ELR (cell line): ENCODE measurements around the gene MUC5B.

Experiments used
- DNase-seq: peaks from one replicate; pipeline ENCODE4 v3.0.0-alpha.2; 2015; ENCODE audit warnings: low read depth

Gene MUC5B

DNA sequence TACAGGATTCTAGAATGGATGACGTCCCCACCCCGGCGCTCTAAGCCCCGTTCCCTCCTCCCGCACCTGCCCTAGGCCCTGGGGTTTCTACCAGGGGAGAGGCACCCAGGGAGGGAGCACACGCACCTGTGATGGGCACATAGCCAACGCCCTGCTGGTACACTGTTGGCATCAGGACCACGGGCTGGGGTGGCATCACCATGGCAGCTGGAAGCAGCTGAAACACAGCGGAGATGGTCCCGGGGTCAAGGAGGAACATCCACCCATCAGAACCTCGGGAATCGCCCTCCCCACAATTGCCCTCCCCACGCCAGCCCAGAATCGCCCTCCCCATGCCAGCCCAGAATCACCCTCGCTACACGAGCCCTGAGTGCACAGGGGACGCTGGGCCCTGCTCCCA, 63.0 kb downstream of the MUC5B start:
- DNase-seq, result no peak

DNA sequence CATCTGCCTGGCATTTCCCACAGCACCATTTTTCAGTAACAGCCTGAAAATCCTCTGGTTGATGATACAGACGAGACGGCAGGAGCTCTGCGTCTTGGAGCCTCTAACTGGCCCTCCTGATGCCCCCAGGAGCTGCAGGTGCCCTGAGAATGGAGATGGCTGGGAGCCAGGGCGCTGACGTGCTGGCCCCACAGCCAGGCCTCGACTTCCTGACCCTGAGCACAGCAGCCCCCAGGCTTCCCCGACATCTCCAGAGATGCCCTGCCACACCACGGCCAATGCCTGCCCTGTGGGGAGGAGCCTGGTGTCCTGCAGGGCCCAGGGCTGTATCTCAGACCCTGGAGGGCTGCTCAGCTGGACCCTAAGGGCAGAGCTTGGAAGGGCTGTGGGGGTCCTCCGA, 65.1 kb downstream of the MUC5B start:
- no peak for DNase-seq

DNA sequence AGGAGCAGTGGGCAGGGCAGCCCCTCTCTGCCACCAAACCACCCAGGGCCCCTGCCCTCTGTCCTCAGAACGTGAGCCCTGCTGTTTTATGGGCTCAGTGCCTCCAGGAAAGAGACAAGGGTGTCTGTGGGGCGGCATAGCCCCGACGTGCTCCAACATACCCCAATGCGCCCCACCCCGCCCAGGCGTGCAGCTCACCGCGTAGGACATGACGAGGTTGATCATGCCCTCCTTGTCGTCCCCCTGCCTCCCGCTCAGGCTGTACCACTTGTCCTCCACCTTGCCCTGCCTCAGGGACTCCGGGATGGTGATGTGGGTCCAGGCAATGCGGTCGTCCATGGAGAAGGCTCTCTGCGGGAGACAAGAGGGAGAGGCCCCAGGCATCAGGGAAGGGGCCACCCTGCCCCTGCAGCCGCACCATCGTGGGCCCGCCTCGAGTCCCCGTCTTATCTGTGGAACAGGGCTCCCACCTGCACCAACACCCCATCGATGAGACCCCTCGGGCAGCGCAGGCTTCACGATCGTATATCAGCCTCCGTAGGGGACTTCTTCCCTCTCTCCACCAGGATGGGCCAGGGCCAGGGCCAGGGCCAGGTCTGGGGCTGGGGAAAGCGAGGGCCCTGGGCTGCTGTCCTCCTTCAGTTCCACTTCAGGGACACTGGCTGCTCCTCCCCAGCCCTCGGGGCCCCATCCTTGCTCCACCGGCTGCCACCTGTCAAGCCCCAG, 65.7 kb downstream of the MUC5B start:
- no peak for DNase-seq

DNA sequence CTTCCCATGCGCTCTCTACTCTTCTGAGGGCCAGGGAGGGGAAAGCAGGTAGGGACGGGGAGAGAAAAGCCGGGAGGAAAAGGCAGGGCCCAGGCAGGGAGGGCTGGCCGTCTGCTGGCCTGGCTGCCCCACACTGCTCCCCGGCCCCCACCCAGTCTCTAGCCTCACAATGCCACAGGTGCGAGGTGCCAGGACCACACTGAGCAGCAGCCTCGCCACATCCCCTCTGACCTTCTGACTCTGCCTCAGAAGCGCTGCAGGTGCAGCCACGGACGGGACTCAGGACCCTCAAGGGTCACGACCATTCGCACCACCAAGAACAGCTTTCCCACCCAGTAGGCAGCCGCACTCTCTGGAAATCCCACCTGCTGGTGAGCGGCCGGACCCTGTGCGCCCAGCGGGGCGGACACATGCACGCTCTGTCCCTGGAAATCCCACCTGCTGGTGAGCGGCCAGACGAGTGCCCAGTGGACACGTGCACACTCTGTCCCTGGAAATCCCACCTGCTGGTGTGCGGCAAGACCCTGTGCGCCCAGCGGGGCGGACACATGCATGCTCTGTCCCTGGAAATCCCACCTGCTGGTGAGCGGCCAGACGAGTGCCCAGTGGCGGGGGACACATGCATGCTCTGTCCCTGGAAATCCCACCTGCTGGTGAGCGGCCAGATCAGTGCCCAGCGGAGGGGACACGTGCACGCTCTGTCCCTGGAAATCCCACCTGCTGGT, 66.5 kb downstream of the MUC5B start:
- DNase-seq, result no peak

DNA sequence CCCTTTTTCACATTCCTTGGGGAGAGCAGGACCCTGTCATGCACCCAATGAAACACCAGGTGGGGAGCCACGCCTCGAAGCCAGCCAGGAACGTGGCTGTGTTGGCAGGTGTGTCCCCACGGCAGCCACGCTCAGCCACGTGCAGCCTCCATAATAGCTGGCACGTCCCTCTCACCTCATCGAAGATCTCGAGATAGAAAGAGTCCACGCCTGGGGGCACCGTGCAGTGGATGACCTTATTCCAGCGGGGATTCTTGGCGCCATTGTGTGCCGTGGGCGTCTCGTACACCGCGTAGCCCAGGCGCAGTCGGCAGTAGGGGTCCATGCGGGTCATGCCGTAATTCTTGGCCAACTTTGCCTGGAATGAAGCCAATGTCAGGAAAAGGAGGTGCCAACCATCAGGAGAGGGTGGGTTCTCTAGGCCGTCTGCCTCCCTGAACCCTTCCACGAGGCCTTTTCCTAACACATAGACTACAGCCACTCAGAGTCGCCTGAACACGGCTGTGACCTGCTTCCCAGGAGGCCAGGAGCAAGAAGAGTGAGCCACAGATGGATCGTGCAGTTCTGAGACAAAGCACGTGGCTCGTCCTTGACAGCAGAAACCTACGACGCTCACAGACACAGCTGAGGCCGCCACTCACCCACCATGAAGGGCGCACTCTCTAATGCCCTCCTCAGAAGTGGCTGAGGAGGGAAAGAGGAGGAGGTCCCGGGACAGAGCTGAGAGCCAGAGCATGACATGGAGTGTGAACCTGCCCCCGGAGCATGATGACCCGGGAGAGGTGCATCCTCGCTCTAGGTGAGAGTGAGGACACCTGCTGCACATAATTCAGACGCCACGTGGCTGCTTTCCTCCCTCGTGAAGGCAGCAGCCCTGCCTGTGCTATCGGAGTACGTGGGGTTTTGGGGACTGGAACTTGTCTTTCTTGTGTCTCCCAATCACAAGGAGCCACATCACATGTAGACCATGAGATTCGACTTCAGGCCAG, 67.5 kb downstream of the MUC5B start:
- no peak for DNase-seq

DNA sequence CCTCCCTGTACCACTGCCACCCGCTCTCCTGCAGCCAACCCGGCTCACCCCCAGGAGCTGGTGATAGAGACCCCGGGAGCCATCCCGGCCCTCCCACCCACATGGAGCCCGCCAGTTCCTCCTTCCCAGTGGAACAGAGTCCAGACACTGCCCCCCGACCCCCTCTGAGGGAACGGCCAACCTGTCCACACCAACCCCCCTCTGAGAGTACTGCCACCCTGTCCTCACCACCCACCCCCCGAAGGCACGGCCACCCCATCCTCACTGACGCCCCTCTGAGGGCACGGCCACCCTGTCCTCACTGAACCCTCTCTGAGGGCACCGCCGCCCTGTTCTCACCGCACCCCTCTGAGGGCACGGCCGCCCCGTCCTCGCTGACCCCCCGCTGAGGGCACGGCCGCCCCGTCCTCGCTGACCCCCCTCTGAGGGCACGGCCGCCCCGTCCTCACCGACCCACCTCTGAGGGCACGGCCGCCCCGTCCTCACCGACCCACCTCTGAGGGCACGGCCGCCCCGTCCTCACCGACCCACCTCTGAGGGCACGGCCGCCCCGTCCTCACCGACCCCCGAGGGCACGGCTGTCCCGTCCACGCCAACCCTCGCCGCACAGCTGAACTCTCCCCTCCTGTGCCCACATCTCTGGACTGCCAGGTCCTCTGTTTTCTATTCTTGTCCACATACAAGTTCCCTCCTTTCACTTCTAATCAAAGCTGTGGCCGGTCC, 68.6 kb downstream of the MUC5B start:
- DNase-seq, result no peak

DNA sequence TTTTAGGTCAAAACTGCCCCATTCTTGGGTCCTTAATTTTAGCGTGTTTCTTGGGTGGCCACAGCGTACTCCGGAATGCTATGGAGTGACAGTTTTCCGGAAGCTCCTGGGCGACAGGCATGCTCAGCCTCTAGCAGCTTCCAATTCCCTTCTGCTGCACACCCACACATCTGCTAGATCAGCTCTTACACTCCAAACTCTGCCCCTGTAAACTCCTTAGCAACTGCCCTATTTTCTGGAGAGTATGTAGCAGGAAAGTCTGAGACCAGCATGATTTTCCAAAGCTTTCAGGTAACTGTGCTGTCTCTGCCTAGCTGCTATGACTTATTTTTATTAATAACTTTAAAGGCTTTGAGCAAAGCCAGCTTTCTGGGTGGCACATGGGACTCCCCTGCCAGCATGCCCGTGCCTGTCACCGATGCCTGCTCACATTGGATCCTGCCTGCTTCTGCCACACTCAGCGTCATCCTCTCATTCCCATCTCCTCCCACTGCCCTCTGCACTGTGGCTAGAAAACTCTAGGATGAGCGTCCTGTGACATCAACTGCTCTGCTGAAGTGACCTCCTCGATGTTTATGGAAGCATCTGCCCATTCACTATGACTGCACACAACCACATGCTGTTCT, 69.3 kb downstream of the MUC5B start:
- DNase-seq, result no peak

DNA sequence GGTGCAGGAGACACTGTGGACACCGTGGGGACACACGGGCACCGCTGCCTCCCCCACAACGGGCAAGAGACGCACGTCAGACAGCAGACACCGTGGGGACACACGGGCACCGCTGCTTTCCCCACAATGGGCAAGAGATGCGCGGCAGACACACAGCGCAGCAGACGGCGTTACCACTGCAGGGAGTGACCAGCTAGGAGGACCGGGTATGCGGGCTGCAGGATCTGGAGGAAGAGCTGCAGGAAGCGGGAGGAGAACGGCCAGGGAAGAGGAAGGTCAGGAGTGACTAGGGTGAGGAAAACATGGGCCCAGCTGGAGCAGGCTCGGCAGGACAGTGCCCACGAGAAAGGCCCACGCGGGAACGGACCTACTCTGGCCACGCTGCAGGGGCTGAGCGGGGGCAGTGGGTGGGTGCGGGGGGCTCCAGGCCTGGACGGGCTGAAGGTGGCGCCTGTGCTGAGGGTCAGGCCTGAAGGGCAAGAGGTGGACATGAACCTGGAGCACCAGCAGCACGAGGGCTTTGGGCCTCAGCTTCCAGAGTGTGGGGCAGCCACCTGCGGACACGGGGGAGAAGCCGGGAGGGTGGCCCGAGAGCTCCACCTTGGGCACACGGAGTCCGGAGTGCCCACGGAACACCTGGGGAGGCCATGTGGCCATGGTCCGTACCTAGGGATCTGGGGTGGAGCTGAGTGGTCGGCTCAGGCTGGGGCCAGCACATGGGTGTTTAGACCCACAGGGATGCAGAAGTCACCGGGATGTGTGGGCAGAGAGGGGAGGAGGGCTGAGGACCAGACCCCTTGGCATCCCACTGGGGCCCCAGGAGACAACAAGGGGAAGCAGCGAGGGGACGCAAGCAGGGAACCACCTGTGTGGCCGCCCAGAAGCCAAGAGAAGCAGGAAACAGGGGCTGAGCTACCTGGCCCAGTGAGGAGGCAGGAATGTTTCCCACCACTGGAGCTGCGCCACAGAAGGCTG, 70.1 kb downstream of the MUC5B start:
- no peak for DNase-seq

DNA sequence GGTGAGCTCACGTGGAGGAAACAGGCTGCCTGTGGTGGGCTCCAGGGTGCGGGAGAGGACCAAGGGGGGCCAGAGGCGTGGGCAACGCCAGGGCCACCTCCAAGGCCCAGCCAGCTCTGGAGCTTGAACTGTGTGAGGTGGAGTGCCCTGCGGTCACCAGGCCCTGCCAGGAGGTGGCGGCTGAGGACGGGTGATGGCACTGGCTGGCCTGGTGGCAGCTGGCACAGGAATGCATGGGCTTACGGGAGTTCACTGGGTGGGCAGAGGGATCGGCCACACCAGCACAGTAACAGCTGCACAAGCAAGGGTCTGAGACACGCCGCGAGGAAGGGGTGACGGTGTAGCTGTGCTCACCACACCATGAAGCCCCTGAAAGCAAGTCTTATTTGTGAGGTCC, 70.8 kb downstream of the MUC5B start:
- no peak for DNase-seq

DNA sequence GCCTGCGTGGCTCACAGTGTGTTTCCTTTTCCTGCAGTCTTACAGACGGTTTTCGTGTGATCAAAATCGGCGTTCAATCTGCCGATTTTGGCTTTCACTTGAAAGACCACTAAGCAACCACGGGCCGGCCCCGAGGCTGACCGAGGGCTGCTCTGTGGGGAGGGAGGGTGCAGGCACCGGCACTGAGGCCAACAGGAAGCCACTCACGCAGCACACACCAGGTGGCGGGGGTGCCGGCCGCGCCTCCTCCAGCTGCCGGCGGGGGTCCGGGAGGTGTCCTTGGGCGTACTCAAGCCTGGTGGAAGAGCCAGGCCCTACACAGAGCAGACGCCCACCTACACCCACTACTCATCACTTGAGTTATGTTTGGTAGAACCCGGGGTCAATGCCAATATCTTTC, 72.2 kb downstream of the MUC5B start:
- no peak for DNase-seq

DNA sequence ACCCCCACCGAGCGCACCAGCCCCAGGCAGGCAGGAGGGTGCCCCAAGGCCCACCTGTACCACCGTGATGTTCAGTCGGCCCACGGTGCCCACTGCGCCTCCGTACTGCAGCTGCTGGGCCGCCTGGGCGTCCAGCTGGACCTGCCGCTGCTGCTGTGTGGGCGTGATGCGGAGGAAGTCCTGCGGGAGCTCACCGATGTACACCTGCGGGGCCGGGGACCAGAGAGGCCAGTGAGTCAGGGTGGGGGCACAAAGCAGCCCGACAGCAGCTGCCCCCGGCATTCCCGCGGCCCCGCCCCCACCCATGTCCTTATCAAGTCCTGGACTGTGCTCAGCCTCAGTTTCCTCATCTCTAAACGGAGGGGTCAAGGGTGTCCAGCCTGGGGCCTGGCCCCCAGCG, 72.7 kb downstream of the MUC5B start:
- DNase-seq, result no peak

DNA sequence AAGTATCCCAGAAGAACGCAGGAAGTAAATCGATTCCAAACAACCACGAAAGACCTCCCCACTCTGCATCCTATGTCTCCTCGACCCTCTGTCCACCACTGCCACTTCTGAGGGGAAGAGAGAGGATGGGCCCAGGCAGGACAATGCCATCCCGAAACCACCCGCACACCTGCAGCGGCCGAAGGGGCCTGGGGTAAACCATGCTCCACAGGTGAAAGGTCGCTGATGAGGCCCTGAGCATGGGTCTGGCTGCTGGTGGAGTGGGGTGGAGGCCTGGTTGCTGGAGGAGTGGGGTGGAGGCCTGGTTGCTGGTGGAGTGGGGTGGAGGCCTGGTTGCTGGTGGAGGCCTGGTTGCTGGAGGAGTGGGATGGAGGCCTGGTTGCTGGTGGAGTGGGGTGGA, 73.4 kb downstream of the MUC5B start:
- no peak for DNase-seq

DNA sequence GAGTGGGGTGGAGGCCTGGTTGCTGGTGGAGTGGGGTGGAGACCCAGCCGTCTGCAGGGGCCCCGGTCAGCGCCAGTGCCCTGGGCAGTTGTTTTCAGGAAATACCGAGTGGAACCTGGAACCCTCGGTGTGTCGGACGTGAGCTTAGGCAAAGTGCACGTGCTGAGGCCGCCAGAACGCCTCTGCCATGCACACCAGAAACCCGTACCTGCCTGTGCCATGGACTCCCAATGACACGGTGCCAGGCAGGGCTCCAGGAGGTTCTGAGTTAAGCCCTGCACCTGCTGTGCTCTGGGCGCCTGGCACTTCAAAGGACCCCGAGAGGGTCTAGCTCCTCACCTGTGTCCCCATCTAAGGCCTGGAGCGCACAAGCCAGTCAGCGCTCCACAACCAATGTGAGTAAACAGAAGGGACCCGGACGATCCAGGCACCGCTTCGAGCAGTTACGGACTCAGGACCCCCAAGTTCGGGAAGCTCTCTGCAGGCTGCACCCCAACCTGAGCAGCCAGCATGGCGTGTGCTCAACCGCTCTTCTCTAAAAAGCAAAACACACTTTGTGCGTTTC, 74.2 kb downstream of the MUC5B start:
- DNase-seq, result no peak

DNA sequence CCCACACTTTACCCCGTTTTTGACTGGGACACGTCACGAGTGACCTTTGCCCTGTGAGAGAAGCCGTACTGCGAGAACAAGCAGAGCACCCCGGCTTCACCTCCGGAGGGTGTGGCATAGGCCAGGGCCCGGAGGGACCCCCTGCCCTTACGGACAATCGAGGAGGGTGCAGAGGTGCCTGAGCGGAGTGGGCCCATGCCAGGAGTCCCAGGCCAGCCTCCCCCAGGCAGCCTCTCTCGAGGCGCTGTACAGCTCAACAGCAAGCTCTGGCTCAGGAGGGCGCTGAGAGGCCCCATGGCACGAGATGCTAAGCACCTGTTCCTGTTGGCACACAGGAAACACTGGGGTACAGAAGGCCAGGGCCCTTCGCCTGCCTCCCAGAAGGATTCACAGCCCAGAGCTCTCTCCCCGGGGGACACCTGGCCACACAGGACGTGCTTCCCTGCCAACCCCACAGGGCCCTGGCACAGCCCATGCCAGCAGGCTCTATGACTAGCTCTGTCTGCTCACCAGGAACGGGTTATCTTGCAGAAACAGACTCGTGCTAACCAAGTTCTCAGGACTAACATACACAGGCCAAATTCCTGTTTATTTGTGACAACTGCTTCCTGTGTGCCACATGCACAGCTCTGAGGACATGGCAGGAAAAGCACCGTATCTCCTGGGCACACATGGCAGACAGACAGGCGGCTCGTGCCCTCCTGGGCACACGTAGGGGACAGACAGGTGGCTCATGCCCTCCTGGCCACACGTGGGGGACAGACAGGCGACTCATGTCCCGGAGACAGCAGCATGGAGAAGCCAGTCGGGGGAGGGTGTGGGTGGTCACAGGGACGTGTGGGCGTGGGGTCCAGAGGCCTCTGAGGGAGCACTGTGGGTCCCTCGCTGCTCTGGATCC, 75.0 kb downstream of the MUC5B start:
- no peak for DNase-seq

DNA sequence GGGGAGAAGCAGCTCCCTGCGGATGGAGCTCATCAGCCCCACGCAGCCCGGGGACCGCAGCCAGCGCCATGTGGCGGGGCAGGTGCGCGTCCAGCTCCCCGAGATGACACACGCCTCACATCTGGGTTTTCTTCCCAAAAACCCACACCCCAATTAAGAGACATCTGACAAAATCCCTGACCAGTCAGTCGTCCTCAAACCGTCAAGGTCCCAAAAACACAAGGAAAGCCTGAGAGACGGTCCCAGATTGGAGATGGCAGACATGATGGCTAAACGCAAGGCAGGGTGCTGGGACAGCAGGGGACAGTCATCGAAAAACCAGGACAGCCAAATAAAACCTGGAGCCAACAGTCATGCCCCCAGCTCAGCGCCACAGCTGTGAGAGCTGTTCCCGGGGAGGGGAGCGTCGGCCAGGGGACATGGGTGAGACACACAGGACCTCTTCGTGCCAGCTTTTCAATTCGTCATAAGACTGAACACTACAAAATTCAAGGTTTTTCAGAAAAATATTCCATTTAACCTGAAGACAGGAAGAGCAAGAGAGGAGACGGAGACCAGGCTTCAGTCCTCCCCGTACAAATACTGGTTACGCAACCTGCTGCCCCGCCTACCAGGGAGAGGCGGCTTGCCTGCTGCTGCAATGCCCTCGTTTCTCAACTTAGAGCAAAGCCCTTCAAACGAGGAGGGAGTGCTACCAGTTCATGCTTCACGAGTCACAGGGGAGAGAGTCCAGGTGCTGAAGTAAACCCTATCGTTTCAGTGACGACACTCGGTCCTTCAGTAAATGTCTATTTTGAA, 76.0 kb downstream of the MUC5B start:
- DNase-seq, result peak; percentile 4

DNA sequence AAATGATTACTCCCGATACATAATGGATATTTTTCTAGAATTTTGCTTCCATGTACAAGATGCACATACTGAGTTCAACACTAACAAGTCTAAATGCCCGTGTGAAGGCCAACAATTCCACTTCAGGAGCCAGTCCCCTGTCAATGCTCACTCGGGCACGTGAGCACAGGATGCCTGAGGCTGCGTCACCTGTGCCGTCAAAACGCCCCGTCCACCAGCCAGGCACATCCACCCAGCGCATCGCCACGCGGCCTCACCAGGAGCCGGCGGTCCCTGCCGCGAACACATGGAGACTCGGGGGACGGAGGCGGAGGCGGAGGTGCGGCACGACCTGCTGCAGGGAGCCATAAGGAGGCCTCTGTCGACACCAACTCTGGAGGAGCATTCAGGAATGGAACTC, 76.8 kb downstream of the MUC5B start:
- DNase-seq, result no peak

DNA sequence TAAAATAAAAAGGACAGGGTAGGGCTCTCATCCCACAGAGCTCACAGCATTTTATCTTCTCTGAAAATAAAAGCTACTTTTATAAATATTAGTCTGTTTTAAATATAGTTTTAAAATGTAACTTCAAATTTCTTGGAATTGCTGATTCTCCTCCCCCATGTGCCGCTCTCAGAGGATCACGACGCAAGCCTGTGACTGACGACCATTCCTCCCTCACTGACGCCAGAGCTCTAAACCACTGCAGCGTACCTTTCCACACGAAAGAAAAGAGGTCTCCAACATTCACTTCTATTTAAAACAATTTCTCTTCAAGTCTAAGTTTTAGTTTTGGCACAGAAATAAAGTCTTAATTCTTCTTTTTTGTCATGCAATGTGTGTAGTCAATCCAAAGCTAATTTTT, 77.3 kb downstream of the MUC5B start:
- DNase-seq, result no peak

DNA sequence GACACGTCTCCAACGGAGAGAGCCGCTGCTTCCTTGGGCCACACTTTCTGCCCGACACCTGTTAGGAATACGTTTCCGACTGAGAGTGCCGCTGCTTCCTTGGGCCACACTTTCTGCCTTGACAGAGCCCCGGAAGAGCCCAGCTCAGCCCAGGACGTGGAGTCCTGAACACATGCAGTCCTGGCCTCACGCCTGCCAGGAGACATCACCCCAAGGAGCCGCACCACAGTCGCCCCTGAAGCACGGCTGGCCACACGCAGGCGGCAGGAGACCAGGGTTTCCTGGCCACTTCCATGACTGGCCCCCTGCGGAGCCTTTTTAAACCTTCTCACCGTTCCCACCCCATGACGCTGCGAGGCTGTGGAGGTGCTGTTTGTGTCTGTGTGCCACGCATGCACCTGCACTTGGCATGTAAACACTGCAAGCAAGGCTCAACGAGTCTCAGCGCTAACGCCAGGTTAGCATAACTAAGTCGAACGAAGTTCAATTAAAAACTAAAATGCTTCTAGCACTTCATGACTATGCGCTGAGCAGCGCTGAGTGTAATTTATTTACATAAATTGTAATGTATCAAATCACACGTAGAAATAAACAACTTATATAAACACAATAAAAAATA, 77.8 kb downstream of the MUC5B start:
- no peak for DNase-seq
